ENCODE results near the gene PARD3.

DNA sequence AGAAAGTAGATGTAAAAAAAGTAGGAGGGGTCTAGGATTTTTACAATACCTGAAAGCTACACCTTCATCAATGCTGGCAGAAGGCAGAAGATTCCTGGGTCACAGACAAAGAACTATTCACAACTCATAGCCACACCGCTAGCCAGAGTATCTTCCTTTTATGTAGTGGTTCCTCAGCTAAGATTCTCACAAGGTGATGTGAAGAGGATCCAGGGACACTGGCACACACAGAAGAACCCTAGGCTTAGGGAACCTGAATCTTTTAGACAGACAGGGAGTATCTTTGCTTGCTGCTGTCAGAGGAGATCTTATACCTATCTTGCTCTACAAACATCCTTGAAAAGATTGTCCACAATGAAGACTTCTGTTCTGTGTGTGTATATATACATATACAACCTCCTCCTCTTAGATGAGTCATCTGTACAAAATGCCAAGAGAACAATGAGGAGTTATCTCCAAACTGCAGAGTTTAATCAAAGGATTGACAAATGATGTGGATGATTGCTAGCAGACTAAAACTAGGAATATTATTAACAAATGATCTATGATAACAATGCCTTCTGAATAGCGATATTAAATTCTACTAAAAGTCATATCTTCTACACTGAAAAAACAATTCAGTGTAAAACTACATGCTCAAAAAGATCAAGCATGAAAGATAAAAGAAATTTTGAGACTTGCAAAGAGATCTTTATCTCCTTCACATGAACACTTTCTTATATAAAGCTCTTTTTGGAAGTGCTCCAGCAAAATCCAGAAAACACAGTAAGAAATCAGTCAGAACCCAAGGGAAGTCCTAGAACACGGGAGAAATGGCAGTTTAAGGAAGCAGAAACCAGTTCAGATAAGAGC is 409.3 kb downstream of the PARD3 start:
- TF ChIP-seq CTCF (IDR thresholded peaks at IDR 0.05) (no peak), POLR2A (IDR thresholded peaks at IDR 0.05) (no peak), POLR2AphosphoS5 (IDR thresholded peaks at IDR 0.05) (no peak)
